Adrenal gland (tissue), 12 donors: ENCODE results near the gene RING1. TPM values are rescaled to one million over a fixed set of nuclear protein-coding genes. Genes with fewer than 3 reads are reported as not detected.

Experiments used
- DNase-seq, 7 donors: peaks; one replicate each; pipeline ENCODE4 v3.0.0-alpha.2; 2019 to 2020
- H3K27ac ChIP-seq, 5 donors: fragments of 200-600 bp; sonication (generic) in 4 of 5; 1 replicate in 3 of 5; 2 replicates in 2 of 5; pipeline versions ENCODE4 v1.5.1 to v1.8.0; 2016 to 2020; ENCODE audit warnings: mild to moderate bottlenecking in 1 of 5
- H3K27me3 ChIP-seq: fragments of 200-600 bp; 2 replicates; pipeline ENCODE4 v1.8.0; 2021
- H3K36me3 ChIP-seq, 2 donors: fragments of 200-600 bp; replicated peaks in 1 of 2; 1 replicate in 1 of 2; 2 replicates in 1 of 2; pipeline versions ENCODE4 v1.5.1 to v1.8.0; 2018 to 2022
- H3K4me1 ChIP-seq, 2 donors: fragments of 200-600 bp; replicated peaks in 1 of 2; 1 replicate in 1 of 2; 2 replicates in 1 of 2; pipeline versions ENCODE4 v1.5.1 to v1.8.0; 2018 to 2021
- H3K4me3 ChIP-seq, 4 donors: fragments of 200-600 bp; sonication (generic) in 3 of 4; one replicate each; pipeline ENCODE4 v1.5.1; 2016 to 2018
- H3K9me3 ChIP-seq, 3 donors: fragments of 200-600 bp; sonication (generic) in 1 of 3; replicated peaks in 1 of 3; 1 replicate in 2 of 3; 2 replicates in 1 of 3; pipeline versions ENCODE4 v1.5.1 to v1.8.0; 2016 to 2021
- CTCF ChIP-seq, 6 experiments: fragments of 450-650 bp in 4 of 6; fragments of 200-600 bp in 2 of 6; sonication (generic) in 1 of 6; IDR thresholded peaks; 1 replicate in 5 of 6; 2 replicates in 1 of 6; pipeline versions ENCODE4 v1.5.1 to v1.8.0; 2016 to 2021; ENCODE audit warnings: antibody characterized with exemption in 6 of 6, mild to moderate bottlenecking in 2 of 6, moderate library complexity in 1 of 6
- POLR2A ChIP-seq, 2 donors: fragments of 450-650 bp; IDR thresholded peaks; one replicate each; pipeline ENCODE4 v1.6.1; 2017; ENCODE audit warnings: antibody characterized with exemption in 2 of 2, mild to moderate bottlenecking in 2 of 2, moderate library complexity in 1 of 2
- WGBS, 4 donors: extraction: QIAGEN DNeasy Blood & Tissue Kit in 2 of 4; methylation state at CpG; one replicate each; pipeline versions ENCODE4 v1.1.5 to v1.1.7; 2013 to 2017; 5-methylcytosine and 5-hydroxymethylcytosine counted together
- intact Hi-C, 2 donors: fragments of 100-400 bp; cut with DNase I; formaldehyde crosslinking; loops; one replicate each; pipeline versions ENCODE4 v1.14.1 to v1.15.0; 2022 to 2023
- polyA plus RNA-seq, 3 donors: library from polyadenylated mRNA; stranded (reverse); fragments of 200-250 nt in 2 of 3; fragments of 350-450 nt in 1 of 3; fragmentation: Illumina TruSeq in 1 of 3; extraction: RNeasy Lipid Tissue Mini Kit (QIAGEN cat#74804) in 1 of 3; gene quantifications; one replicate each; pipeline ENCODE4 v1.2.3, GENCODE V29; 2013 to 2014
- total RNA-seq, 9 donors: library from RNA; depleted of rRNA in 4 of 9; stranded (reverse); fragments of >200 nt in 4 of 9; fragments of 120-200 nt in 1 of 9; fragmentation: NEBNext Ultra II Directional in 1 of 9; extraction: Animal tissue kit (Norgen Biotek cat#: 25700) in 1 of 9; gene quantifications; one replicate each; pipeline versions ENCODE4 v1.1.0 to v1.2.4, GENCODE V29; 2013 to 2023
- donor health status: healthy with polysubstance abuse.
- donor health status: Bipolar disorder and iron deficiency.
- donor health status: DM: yes; HTN: yes; CAD: no.
- donor health status: DM: no; HTN: no; CAD: no.
- donor health status: DM: no; HTN: no; CAD: no.
- donor health status: DM: yes; HTN: yes; CAD: no.

Gene RING1
- total and polyA plus RNA-seq, 12 donors, result 8.5 to 107 (median 32.4) TPM

DNA sequence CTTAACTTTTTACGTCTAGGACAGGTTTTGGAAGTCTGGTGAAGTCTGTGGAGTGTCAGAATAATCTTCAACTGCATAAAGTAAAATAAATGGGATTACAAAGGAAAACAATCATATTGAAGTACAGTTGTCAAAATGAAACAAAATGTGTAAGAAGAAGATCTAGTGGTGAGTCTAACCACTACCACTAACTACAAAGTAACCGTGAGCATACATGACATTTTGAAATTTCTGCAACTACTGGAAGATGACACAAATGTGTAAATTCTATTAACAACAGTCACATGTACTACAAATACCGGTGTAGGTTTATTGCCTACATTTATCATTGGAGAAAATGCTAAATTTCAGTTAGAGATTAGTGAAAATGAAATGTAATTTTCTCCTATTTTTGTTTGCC is 33.7 kb downstream of the RING1 start:
- Histone ChIP-seq H3K36me3 (no peaks in the 10 kb centered on the region), H3K9me3 (no peaks in the 10 kb centered on the region), H3K4me3 (no peak overlapping the region), H3K27ac (no peak overlapping the region), H3K27me3 (peaks cover 10% of the 10 kb centered on the region), H3K4me1 (peaks cover 0 to 3% of the 10 kb centered on the region in 2 donors)
- DNase-seq, result no peak
- intact Hi-C loops, result loop anchor here in 1 of 2 donors (10.0 kb wide), 2 partner anchors 127 to 227 kb away; no protein-coding TSS in a partner anchor
- no peak for TF ChIP-seq POLR2A (IDR thresholded peaks at IDR 0.05)
- TF ChIP-seq CTCF (IDR thresholded peaks at IDR 0.05), result no peak
- WGBS, 4 donors, result 49 to 62% (median 59%) methylated on average over 3 of the region's 3 CpGs

DNA sequence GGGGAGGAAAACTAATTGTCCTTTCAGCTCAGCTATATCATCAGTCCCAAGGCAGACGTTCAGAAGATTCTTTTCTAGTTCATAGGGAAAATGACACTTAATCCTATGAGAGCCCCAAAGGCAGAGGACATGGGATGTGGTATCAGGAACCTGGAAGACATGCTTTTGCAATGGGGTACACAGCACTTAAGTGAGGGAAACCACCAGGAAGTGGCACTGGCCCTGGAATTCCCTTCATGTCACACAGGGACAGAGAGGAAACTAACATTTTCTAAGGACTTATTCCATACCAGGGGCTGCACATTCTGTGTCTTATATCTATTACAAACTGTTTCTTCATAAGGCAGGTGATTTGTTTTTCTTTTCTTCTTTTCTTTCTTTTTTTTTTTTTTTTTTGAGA is 35.2 kb downstream of the RING1 start:
- H3K4me3 ChIP-seq, result no peak overlapping the region
- WGBS, 4 donors, result 9 to 33% (median 23%) methylated on average over 1 of the region's 1 CpG
- no peak overlapping the region for H3K27ac ChIP-seq
- peak in 1 of 7 donors; percentile 13 for DNase-seq
- TF ChIP-seq CTCF (IDR thresholded peaks at IDR 0.05), result no peak
- TF ChIP-seq POLR2A (IDR thresholded peaks at IDR 0.05), result no peak
- H3K36me3 ChIP-seq, result no peaks in the 10 kb centered on the region
- H3K9me3 ChIP-seq, result no peaks in the 10 kb centered on the region
- intact Hi-C loops, result loop anchor here in 1 of 2 donors (10.0 kb wide), 2 partner anchors 129 to 229 kb away; no protein-coding TSS in a partner anchor
- H3K27me3 ChIP-seq, result peaks cover 10% of the 10 kb centered on the region
- H3K4me1 ChIP-seq, result peaks cover under 1 to 6% of the 10 kb centered on the region in 2 donors

DNA sequence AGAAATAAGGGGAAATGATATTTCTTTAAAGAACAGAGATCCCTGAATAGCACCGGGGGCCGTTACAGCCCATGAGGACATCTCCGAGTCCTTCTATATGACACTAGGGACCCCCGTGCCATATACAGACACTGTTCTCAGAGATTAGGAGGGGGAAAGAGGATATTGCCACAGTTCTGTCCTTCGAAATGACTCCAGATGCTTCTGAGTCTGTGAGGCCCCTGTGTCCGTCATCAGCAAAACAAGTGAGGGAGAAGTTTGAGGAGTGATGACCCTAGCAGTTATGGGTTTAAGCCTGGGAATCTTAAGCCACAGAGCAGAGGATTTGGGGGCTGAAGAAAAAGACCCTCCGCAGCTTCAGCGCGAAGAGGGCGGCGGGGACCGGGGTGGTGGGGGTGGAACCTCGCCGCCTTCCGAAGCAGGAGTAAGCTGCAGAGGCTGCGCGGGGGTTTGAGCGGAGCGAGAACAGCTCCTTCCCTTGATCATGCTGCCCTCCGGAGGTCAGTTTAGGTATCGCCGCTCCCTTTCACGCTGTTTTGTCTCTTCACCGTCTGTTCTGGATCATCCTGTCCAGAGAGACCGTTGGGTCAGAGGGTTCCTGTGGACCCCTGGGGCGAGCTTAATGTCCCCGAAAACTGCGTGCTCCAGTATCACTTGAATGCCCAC is 39.8 kb downstream of the RING1 start:
- TF ChIP-seq CTCF (IDR thresholded peaks at IDR 0.05) (peak; percentile 91 to 99 (median 99)), POLR2A (IDR thresholded peaks at IDR 0.05) (no peak)
- no peaks in the 10 kb centered on the region for H3K36me3 ChIP-seq
- H3K4me1 ChIP-seq, result peaks cover 20 to 23% of the 10 kb centered on the region in 2 donors
- no peaks in the 10 kb centered on the region for H3K27me3 ChIP-seq
- DNase-seq, result peak; percentile 80 to 96 (median 91)
- H3K4me3 ChIP-seq, result peak overlapping the region in 2 of 4 donors; percentile 27 to 40
- intact Hi-C loops, result loop anchor here (5.0 to 10.0 kb wide), 5 partner anchors 36 to 233 kb away; partner anchors contain the start of gene RING1 (in 1 of the 2)
- H3K27ac ChIP-seq, result peak overlapping the region in 4 of 5 donors; percentile 89 to 96 (median 93)
- WGBS, 4 donors, result 4 to 10% (median 5%) methylated on average over 12 to 28 of the region's 28 CpGs
- H3K9me3 ChIP-seq, result no peaks in the 10 kb centered on the region

DNA sequence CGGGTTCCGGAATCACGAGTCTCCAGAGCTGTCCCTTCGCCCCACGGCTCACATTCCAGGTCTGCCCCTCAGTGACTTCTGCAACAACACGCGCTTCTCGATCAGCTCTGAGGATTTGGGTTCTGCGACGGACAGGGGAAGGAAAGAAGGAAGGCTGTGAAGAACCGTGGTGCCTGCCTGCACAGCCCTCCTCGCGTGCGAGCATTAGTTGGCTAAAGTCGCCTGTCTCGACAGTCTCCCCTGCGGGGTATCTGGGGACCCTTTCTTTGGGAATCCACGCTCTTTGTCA is 40.3 kb downstream of the RING1 start:
- Histone ChIP-seq H3K4me1 (peaks cover 20 to 23% of the 10 kb centered on the region in 2 donors), H3K36me3 (no peaks in the 10 kb centered on the region), H3K27me3 (no peaks in the 10 kb centered on the region), H3K27ac (peak overlapping the region; percentile 79 to 96 (median 93)), H3K4me3 (peak overlapping the region in 3 of 4 donors; percentile 19 to 40 (median 27)), H3K9me3 (no peaks in the 10 kb centered on the region)
- WGBS, 4 donors, result 0 to 1% (median 0%) methylated on average over 1 to 18 of the region's 18 CpGs
- TF ChIP-seq CTCF (IDR thresholded peaks at IDR 0.05) (peak in 2 of 6 experiments; percentile 6 to 48), POLR2A (IDR thresholded peaks at IDR 0.05) (no peak)
- peak in 1 of 7 donors; percentile 51 for DNase-seq
- intact Hi-C loops, result loop anchor here (5.0 to 10.0 kb wide), 5 partner anchors 36 to 234 kb away; partner anchors contain the start of gene RING1 (in 1 of the 2)
